ENCODE measurements around the gene SPG21. TPM values are rescaled to one million over a fixed set of nuclear protein-coding genes. Genes with fewer than 3 reads are reported as not detected.

Gene SPG21
- total RNA-seq, 1 donor from 2014 or later, result 76.2 TPM

Other genes starting within 250 kb of the SPG21 start
- gene RBPMS2, start 214.3 kb downstream of the SPG21 start, total RNA-seq, result under 0.01 TPM
- 2.1 TPM for gene PIF1, start 164.3 kb downstream of the SPG21 start, total RNA-seq
- gene PLEKHO2, start 148.0 kb downstream of the SPG21 start, total RNA-seq, result 16.7 TPM
- 2.6 TPM for gene ANKDD1A, start 78.0 kb downstream of the SPG21 start, total RNA-seq
- 6.8 TPM for gene MTFMT, start 39.7 kb upstream of the SPG21 start, total RNA-seq
- gene SLC51B, start 55.5 kb upstream of the SPG21 start, total RNA-seq, result 0.52 TPM
- gene RASL12, start 78.1 kb upstream of the SPG21 start, total RNA-seq, result 15.1 TPM
- 1.6 TPM for gene KBTBD13, start 86.8 kb upstream of the SPG21 start, total RNA-seq
- gene UBAP1L, start 125.3 kb upstream of the SPG21 start, total RNA-seq, result 2.1 TPM
- gene PDCD7, start 143.9 kb upstream of the SPG21 start, total RNA-seq, result 11.5 TPM
- gene CLPX, start 195.4 kb upstream of the SPG21 start, total RNA-seq, result 42.3 TPM
- 38.1 TPM for gene CILP, start 221.6 kb upstream of the SPG21 start, total RNA-seq

Data from skeletal muscle tissue (tissue), 1 donor.